GM18511 (cell line): ENCODE data around the gene CDCA4.

Source experiments
- ATAC-seq: cut with Tn5 transposase; IDR thresholded peaks from one replicate; pipeline ENCODE4 v1.9.1; 2021; ENCODE audit warnings: mild to moderate bottlenecking, moderate library complexity; ENCODE audit not compliant: unreplicated experiment

CDCA4 gene

GRCh38 chr14:104993306-104993705 lies 27.6 kb downstream of the CDCA4 start:
- ATAC-seq = no peak

- ATAC-seq = no peak
Measured at GRCh38 chr14:104992501-104992900, 28.4 kb downstream of the CDCA4 start.

GRCh38 chr14:104991896-104992230 lies 29.0 kb downstream of the CDCA4 start:
- ATAC-seq = no peak

- no peak for ATAC-seq
Measured at GRCh38 chr14:104989951-104990303, 31.0 kb downstream of the CDCA4 start.

- no peak for ATAC-seq
Measured at GRCh38 chr14:104989236-104989950, 31.5 kb downstream of the CDCA4 start.

GRCh38 chr14:104986487-104987164 lies 34.3 kb downstream of the CDCA4 start:
- no peak for ATAC-seq

- peak; percentile 95 for ATAC-seq
Measured at GRCh38 chr14:104985675-104986486, 35.0 kb downstream of the CDCA4 start, which contains the start of gene CLBA1. CLBA1 (plus strand) TSS chr14:104985788; CDS start chr14:104986432, 644 bp downstream.

- ATAC-seq = no peak
Measured at GRCh38 chr14:104984056-104984894, 36.6 kb downstream of the CDCA4 start.

- no peak for ATAC-seq
Measured at GRCh38 chr14:104983231-104983721, 37.6 kb downstream of the CDCA4 start.

- ATAC-seq = no peak
Measured at GRCh38 chr14:104982548-104983230, 38.2 kb downstream of the CDCA4 start.

- no peak for ATAC-seq
Measured at GRCh38 chr14:104981699-104982541, 39.0 kb downstream of the CDCA4 start.

GRCh38 chr14:104980611-104981531 lies 40.0 kb downstream of the CDCA4 start:
- ATAC-seq = no peak

GRCh38 chr14:104979758-104980610 lies 40.9 kb downstream of the CDCA4 start:
- ATAC-seq = no peak

- no peak for ATAC-seq
Measured at GRCh38 chr14:104978746-104979691, 41.9 kb downstream of the CDCA4 start.

GRCh38 chr14:104977681-104978653 lies 42.9 kb downstream of the CDCA4 start, which contains the start of gene AHNAK2:
AHNAK2 (minus strand) TSS chr14:104978374; CDS start chr14:104978237, 137 bp downstream.
- no peak for ATAC-seq
